ENCODE data around the gene PKNOX2. TPM values are rescaled to one million over a fixed set of nuclear protein-coding genes. Genes with fewer than 3 reads are reported as not detected.

PKNOX2 gene
- total and polyA plus RNA-seq, 9 of the 15 experiments (the other 6 are each of a cell fraction or from before 2014, with no cell fraction given): not detected

DNA sequence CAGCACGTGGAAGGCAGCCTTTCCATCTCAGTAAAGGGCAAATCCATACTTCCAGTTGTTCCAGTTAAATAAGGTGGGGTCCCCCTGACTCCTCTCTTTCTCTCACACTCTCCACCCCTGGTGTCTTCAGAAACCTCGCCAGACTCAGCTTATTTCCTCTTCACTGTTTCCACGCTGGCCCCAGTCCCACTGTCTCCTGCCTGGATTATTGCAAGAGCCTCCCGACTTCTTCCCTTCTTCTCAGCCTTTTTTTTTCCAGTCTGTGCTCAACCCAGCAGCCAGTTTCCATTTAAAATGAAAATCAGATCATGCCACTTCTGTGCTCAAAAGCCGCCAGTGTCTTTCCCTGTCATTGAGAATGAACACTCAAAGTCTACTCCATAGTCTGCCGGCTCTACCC is 131.4 kb downstream of the PKNOX2 start:
- in situ Hi-C loops (cut with MboI) (no loop called here), intact Hi-C loops (cut with micrococcal nuclease) (no loop called here)
- WGBS (ENCODE audit: insufficient coverage, low coverage, missing lambda C conversion rate): 0% methylated on average over 5 of the region's 6 CpGs
- H3K9ac ChIP-seq (ENCODE audit: insufficient read depth in 1 of 2, low read depth in 2 of 2, low read length in 2 of 2): no peak overlapping the region
- H2AFZ ChIP-seq (ENCODE audit: low read depth, low read length): no peak overlapping the region
- CTCF ChIA-PET (ENCODE audit: low intra/inter-chr PET ratio): no interaction called here
- no peaks in the 10 kb centered on the region for H3K9me1 ChIP-seq (ENCODE audit: control insufficient read depth, insufficient read depth, low read length)
- BruUV-seq (replicated peaks): no TSS peak
- TF ChIP-seq, protein P1, sequence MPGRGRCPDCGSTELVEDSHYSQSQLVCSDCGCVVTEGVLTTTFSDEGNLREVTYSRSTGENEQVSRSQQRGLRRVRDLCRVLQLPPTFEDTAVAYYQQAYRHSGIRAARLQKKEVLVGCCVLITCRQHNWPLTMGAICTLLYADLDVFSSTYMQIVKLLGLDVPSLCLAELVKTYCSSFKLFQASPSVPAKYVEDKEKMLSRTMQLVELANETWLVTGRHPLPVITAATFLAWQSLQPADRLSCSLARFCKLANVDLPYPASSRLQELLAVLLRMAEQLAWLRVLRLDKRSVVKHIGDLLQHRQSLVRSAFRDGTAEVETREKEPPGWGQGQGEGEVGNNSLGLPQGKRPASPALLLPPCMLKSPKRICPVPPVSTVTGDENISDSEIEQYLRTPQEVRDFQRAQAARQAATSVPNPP (IDR thresholded peaks at IDR 0.05; ENCODE audit: borderline replicate concordance, insufficient read depth, insufficient read length): no peak
- no peak for TF ChIP-seq FOSL1 (tag; conservative IDR thresholded peaks at IDR 0.05)
- TF ChIP-seq SETDB1 (IDR thresholded peaks at IDR 0.05; ENCODE audit: low read length): no peak
- TF ChIP-seq NEUROD1 (IDR thresholded peaks at IDR 0.05; ENCODE audit: borderline replicate concordance, low read depth, low read length, partially characterized antibody): no peak
- TF ChIP-seq MCM5 (IDR thresholded peaks at IDR 0.05; ENCODE audit: low read depth): no peak
- no peak for TF ChIP-seq TEAD2 (tag; IDR thresholded peaks at IDR 0.05)
- no peak for TF ChIP-seq PCBP2 (IDR thresholded peaks at IDR 0.05; ENCODE audit: low read depth, low read length, poor library complexity, severe bottlenecking)
- TF ChIP-seq CXXC5 (CRISPR knock-in tag; IDR thresholded peaks at IDR 0.05): no peak
- TF ChIP-seq, protein P2, sequence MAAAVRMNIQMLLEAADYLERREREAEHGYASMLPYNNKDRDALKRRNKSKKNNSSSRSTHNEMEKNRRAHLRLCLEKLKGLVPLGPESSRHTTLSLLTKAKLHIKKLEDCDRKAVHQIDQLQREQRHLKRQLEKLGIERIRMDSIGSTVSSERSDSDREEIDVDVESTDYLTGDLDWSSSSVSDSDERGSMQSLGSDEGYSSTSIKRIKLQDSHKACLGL (CRISPR knock-in tag; IDR thresholded peaks at IDR 0.05; ENCODE audit: borderline replicate concordance, poor library complexity, severe bottlenecking): no peak
- TF ChIP-seq BRD9 (IDR thresholded peaks at IDR 0.05; ENCODE audit: low read depth, partially characterized antibody): no peak
- no peak for TF ChIP-seq ETV1 (tag; conservative IDR thresholded peaks at IDR 0.05; ENCODE audit: low read depth)
- TF ChIP-seq TFAM (CRISPR knock-in tag; conservative IDR thresholded peaks at IDR 0.05): no peak
- TF ChIP-seq, protein P3, sequence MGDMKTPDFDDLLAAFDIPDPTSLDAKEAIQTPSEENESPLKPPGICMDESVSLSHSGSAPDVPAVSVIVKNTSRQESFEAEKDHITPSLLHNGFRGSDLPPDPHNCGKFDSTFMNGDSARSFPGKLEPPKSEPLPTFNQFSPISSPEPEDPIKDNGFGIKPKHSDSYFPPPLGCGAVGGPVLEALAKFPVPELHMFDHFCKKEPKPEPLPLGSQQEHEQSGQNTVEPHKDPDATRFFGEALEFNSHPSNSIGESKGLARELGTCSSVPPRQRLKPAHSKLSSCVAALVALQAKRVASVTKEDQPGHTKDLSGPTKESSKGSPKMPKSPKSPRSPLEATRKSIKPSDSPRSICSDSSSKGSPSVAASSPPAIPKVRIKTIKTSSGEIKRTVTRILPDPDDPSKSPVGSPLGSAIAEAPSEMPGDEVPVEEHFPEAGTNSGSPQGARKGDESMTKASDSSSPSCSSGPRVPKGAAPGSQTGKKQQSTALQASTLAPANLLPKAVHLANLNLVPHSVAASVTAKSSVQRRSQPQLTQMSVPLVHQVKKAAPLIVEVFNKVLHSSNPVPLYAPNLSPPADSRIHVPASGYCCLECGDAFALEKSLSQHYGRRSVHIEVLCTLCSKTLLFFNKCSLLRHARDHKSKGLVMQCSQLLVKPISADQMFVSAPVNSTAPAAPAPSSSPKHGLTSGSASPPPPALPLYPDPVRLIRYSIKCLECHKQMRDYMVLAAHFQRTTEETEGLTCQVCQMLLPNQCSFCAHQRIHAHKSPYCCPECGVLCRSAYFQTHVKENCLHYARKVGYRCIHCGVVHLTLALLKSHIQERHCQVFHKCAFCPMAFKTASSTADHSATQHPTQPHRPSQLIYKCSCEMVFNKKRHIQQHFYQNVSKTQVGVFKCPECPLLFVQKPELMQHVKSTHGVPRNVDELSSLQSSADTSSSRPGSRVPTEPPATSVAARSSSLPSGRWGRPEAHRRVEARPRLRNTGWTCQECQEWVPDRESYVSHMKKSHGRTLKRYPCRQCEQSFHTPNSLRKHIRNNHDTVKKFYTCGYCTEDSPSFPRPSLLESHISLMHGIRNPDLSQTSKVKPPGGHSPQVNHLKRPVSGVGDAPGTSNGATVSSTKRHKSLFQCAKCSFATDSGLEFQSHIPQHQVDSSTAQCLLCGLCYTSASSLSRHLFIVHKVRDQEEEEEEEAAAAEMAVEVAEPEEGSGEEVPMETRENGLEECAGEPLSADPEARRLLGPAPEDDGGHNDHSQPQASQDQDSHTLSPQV (IDR thresholded peaks at IDR 0.05): no peak
- H3K36me3 ChIP-seq (ENCODE audit: control insufficient read depth, insufficient read depth, low read length): no peaks in the 10 kb centered on the region
- H4K20me1 ChIP-seq (replicated peaks; ENCODE audit: control insufficient read depth, insufficient read depth, low read length): no peaks in the 10 kb centered on the region
- H3K27ac ChIP-seq (ENCODE audit: extremely low read depth, low read depth, low read length): no peak overlapping the region
- no peaks in the 10 kb centered on the region; a peak in 1 of 5 replicates for H3K4me1 ChIP-seq (replicated peaks in 1 of 2; ENCODE audit: control insufficient read depth in 2 of 2, insufficient read depth in 2 of 2, low read length in 2 of 2)
- DNase-seq (ENCODE audit: extremely low read depth in 1 of 4, low spot score in 3 of 4) (no peak), ATAC-seq (no peak), FAIRE-seq (no peak)
- POLR2A ChIA-PET: interaction anchor here (0.6 kb wide), 1 partner anchor 68 kb away, joined by 3 read pairs; no protein-coding TSS in a partner anchor
- no peaks in the 10 kb centered on the region for H3K79me2 ChIP-seq (ENCODE audit: control insufficient read depth, insufficient read depth, low read length)
- no peak overlapping the region for H3K4me3 ChIP-seq
- H3K9me3 ChIP-seq (replicated peaks; ENCODE audit: control insufficient read depth, insufficient read depth, low read depth, low read length): no peaks in the 10 kb centered on the region
- peaks cover 42 to 73% of the 10 kb centered on the region in 2 experiments for H3K27me3 ChIP-seq (ENCODE audit: control insufficient read depth in 2 of 2, insufficient read depth in 2 of 2, low read length in 2 of 2)
- H3K4me2 ChIP-seq (ENCODE audit: insufficient read depth, low read length): no peak overlapping the region
